SH-SY5Y (cell line): Measurements from ENCODE around the gene FGF4.

ENCODE experiments used
- GATA2 ChIP-seq: IDR thresholded peaks from 2 replicates; pipeline ENCODE4 v1.6.1; 2011; ENCODE audit warnings: mild to moderate bottlenecking, low read depth, low read length
- GATA3 ChIP-seq: IDR thresholded peaks from 2 replicates; pipeline ENCODE4 v1.6.1; 2011; ENCODE audit warnings: low read depth, mild to moderate bottlenecking, low read length, moderate library complexity

The FGF4 gene

DNA sequence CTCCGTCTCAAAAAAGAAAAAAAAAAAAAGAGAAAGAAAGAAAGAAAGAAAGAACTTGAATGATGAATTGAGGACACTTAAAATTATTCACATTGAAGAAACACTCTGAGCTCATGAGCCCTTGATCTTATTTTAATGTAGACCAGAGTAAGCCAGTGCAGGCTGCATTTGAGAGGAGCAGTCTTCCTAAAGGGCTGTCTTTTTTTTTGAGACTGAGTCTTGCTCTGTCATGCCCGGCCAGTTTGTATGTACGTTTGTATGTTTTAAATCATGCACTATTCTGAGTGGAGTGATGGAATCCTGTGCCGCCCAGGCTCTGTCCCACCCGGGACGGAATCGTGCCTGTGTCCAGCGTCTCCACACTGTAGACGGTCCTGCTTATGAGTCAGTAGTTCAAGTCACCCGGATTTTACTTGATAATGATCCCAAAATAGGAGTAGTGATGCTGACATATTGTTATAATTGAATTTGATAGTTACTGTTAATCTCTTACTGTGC is 9.6 kb downstream of the FGF4 start:
- TF ChIP-seq GATA2 = no peak
- TF ChIP-seq GATA3 = no peak

DNA sequence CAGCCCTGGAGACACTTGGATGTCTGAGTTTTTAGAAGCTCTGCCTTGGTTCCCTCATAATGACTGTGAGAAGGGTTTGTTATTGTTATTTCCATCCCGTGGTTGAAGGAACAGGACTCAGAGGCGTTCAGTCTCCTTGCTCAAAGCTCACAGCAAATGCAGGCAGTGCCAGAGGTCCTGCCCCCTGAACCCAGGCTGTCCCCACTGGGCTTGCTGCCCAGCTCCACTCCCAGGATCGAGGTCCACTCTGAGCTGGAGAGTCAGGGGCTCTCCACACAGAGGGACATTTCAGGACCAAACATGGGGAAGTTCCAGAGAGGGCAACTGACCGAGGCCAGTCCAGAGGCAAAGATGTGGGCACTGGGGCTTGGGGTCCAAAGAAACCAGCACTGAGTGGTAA is 14.8 kb downstream of the FGF4 start:
- TF ChIP-seq GATA3 (no peak), GATA2 (no peak)

DNA sequence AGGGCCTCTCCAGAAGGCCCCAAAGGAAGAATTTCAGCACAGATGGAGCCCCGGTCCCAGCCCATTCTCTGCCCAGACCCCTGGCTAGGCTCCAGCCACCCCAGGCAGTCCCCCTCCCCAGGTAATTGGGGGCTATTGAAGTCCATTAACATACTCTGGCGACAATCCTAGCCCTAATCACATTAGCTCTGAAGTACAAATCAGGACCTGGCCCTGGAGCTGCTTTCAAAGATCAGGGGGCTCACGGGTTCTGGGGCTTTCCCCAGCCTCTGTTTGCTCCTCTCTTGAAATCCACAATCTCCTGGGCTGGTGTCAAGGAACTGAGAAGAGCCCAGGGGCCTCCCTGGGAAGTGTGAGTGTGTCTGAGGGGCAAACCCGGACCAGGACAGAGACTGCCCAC is 22.3 kb downstream of the FGF4 start:
- TF ChIP-seq GATA3 = no peak
- TF ChIP-seq GATA2 = no peak

DNA sequence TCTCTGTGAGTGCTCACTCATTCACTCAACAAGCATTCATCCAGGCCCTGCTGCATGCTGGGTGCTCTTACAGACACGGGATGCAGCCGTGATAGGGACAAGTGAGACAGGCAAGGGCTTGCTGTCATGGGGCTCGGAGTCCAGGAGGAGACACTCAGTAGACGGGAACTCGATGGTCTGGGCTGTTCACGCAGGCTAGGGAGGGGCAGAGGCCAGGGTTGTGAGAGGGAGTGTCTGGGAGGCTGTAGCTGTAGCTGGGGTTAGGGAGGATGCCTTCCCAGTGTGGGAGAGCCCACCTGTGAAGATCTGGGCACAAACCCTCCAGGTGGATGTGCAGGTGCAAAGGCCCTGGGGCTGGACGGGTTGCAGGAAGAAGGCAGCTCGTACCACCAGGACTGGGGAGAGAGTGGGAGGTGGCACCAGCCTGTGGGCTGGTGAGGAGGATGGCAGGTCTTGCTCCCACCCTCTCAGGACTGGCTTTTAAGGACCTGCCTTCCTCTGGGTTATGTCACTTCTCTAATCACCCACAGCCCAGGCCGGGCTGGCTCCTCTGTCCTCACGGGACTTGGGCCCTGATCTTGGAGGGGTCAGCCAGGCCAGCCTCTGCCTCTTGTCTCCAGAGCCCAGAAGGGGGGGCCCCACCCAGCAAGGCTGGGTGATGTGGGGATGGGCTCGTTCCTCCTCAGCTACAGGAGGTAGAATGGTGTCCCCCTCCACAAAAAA is 24.1 kb downstream of the FGF4 start:
- TF ChIP-seq GATA3 (no peak), GATA2 (no peak)

DNA sequence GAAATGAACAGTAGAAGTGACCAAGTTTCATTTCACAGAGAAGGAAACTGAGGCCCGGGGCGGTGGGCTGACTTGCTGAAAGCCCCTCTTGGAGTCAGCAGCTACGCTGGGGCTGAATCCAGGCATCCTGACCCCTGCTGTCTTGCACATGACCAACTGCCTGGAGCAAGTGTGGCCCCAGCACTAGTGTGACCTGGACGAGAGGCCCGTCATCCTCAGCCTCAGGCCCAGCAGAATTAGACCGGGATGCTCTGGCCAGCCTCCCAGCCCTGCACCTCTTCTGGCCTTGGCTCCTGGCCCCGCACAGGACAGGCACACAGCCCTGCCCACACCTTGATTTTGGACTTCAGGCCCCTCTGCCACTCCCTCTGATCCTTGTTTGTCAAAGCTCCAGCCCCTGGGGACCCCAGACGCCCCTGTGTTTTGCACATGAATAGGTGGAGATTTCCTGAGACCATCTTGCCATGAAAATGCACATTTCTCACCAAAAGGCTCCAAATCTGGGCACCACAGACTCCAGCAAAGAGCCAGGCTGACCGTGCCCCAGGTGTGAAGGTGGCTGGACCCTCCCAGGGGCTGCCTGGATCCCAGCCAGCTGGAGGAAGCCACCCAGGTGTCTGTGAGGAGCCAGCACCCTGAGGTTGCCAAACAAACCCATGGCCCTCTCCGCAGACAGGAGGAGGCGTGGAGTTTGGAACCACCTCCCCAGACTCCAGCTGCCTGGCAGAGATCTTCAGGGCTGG is 24.9 kb downstream of the FGF4 start:
- no peak for TF ChIP-seq GATA2
- no peak for TF ChIP-seq GATA3

DNA sequence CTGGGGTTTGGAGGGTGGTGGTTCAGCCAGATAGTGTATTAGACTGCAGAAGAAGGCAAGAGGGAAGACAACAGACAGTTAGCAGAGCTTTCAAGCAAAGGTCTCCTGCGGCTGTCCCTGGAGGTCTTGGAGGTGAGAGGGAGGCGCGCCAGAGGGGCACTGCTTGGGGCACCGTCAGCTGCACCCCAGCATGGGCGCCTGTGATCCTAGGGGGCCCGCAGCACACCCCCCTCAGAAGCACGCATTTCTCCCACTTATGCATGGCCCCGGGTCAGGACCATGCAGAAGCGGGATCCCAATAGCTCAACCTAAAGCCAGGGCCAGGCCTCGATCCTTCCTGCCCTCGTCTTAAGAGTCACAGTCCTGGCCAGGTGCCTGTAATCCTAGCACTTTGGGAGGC is 26.5 kb downstream of the FGF4 start:
- no peak for TF ChIP-seq GATA2
- TF ChIP-seq GATA3 = no peak

DNA sequence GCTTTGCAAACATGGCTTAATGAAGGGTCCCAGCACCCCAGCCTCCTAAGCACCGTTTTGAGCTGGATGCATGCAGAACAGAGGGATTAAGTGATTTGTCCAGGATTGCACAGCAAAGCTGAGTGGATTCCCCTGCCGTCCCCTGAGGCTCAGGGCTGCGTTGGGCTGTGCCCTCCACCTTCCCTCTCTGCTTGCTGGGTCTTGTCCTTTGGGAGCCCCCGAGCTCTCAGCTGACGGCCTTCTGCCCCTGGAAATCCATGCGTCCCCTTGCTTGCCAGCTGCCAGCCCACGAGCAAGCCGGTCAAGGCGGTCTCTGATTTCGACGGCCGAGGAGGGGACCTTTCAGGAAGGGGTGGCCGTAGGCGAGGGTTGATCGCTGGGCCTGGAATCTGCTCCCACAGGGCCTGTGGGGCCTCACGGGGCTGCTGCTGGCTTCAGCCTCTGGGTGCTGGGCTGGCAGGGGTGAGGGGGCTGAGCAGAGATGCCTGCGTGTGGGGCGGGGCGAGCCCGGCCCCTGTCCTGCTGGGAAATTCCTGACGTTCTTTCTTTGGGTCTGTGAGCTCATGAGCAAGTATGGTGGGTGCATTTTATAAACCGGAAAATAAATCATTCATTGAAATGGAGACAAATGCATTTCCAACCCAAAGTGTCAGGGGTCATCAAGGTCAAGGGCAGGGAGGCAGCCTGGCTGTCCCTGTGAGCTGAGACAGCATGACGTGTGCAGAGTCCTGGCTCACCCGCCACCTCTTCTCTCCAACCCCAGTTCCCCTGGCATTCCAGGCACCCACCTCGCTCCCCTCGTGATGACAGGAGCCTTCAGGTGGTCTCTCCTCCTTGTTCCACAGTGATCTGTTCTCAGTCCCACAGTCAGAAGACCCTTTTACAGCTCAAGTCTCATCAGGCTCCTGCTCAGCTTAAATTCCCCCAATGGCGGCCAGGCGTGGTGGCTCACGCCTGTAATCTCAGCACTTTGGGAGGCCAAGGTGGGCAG is 28.1 kb downstream of the FGF4 start:
- TF ChIP-seq GATA2 (no peak), GATA3 (no peak)

DNA sequence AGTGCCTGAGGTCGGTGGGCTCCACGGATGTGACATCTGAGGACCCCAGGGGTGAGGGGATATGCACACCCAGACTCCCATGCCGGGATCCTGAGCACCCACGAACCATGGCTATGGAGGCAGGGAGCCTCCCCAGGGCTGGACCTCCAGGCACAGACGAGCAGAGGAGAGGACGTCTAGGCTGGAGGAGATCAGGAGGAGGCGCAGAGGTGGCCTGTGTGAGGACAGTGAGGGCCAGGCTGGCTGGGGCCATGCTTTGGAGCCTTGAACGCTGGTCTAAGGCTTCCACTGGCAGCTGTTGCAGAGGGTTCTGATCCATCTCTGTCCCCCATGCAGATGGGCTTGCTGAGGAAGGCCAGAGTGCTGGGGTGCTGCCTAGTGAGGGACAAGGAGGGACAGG is 29.0 kb downstream of the FGF4 start:
- TF ChIP-seq GATA3 (no peak), GATA2 (no peak)

DNA sequence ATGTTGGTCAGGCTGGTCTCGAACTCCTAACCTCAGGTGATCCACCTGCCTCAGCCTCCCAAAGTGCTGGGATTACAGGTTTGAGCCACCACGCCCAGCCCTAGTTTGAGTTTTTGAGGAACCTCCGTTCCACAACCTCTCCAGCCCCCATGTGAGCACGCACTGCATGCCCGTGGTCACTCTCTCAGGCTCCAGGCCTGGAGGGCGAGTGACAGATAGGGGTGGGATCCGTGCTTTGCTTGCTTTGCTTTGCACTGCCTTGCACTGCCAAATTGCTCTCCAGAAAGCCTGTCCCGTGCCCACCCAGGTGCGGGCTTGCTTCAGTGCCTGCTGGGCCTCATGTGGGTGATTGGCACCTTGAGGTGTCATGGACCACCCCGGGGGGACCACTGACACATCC is 29.9 kb downstream of the FGF4 start:
- TF ChIP-seq GATA3 = no peak

DNA sequence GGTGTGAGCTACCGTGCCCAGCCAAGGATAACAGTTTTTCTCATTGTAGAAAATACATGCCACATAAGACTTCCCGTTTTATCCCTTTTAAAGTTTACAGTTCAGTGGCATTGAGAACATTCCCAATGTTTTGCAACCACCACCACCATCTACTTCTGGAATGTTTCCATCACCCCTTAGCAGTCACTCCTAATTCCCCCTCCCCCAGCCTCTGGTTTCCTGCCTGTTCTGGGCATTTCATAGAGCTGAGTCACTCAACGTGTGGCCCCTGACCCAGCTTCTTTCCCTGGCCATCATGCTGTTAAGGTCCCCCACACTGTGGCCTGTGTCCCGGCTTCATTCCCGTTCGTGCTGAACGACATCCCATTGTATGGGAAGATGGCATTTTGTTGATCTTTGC is 30.7 kb downstream of the FGF4 start:
- no peak for TF ChIP-seq GATA3
- TF ChIP-seq GATA2 = no peak

DNA sequence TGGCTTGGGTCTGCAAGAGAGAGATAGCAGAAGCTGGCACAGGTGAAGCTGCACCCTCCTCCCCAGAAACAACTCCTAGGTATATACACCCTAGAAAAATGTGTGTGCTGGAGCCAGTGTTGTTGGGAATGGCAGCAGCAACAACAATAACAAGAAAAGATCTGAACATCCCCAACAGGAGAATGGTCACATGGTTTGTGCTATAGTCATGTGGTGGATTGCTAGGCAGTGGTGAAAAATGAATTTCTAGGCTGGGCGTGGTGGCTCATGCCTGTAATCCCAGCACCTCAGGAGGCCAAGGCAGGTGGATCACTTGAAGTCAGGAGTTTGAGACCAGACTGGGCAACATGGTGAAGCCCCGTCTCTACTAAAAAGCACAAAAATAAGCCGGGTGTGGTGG is 40.3 kb downstream of the FGF4 start:
- TF ChIP-seq GATA2 (no peak), GATA3 (no peak)

DNA sequence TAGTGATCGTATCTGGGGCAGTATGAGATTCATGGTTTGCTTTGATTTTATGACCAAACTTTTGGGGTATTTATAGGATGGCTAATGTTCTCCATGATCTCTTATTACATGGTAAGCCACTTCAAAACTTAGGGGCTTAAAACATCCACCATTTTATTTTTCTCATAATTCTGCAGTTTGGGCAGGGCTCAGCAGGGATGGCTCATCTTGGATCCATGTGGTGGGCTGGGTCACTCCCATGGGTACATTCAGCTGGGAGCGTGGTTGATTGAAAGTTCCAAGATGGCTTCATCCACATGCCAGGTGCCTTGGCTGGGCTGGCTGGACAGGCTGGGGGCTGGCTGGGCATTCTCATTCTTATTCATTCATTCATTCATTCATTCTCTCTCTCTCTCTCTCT is 40.8 kb downstream of the FGF4 start:
- no peak for TF ChIP-seq GATA3

DNA sequence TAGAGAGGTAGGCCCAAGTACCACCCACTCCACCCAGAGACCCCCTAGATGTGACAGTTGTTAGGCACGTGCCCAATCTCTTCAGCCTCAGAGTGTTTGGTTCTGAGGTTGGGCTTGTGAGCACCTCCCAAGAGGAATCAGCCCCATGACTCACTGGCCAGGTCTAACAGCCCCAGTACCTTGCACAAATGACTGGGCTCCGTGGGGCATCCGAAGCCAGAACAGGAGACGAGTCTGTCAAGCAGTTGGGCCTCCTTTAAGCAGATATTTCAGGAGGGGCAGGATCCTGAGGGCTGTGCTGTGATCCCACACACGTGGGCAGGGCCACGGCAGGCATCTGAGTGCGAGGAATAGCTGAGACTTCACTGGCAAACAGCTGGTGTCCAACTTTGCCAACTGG is 42.2 kb downstream of the FGF4 start:
- TF ChIP-seq GATA2 (no peak), GATA3 (no peak)

DNA sequence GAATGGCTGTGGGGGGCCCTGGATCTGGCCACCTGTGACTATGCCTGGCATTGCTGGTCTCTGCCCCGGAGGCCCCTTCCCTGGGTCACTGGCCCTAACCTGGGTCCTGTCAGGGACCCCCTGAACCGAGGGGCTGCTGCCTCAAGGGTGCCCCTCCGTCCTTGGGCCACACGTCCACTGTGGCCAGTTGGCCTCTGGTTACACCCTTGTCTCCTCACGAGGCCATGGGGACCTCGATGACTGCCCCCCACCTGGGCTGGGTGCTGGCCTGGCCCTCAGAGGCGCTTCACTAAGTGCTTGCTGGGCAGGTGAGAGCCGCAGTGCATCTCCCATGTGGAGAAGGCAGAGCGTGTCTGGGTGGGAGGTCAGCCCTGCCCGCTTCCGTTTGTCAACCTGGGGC is 44.0 kb downstream of the FGF4 start:
- TF ChIP-seq GATA2 (no peak), GATA3 (no peak)
